Measurements from ENCODE around the gene LIX1. TPM values are rescaled to one million over a fixed set of nuclear protein-coding genes. Genes with fewer than 3 reads are reported as not detected.

Gene LIX1
- total RNA-seq, 2 donors from 2014 or later: 0.22 TPM; not detected in 1

GRCh38 chr5:97112230-97112629 lies 30.2 kb downstream of the LIX1 start:
- no peak for DNase-seq
- intact Hi-C loops (cut with DNase I, micrococcal nuclease): no loop called here
- peak; percentile 79 for ATAC-seq

DNA sequence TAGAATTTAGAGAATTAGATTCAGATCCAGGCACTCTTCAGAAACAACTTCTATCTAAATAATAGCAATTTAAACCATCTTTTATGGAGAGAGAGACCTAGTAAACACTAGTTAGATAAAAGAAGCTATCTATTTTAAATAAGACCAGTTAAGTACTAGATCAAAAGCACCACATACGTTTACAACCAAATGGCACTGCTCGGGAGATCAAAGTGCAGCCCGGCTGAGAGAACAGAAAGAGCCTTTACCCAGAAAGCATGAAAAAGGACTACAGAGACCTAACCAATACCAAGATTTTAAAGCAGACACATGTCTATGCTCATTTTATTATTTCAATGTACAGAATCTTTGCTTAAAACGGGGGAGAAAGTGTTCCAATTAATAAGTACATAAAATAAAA lies 30.8 kb downstream of the LIX1 start:
- intact Hi-C loops (cut with DNase I, micrococcal nuclease): no loop called here
- DNase-seq: peak; percentile 51 to 70
- ATAC-seq: peak; percentile 94

DNA sequence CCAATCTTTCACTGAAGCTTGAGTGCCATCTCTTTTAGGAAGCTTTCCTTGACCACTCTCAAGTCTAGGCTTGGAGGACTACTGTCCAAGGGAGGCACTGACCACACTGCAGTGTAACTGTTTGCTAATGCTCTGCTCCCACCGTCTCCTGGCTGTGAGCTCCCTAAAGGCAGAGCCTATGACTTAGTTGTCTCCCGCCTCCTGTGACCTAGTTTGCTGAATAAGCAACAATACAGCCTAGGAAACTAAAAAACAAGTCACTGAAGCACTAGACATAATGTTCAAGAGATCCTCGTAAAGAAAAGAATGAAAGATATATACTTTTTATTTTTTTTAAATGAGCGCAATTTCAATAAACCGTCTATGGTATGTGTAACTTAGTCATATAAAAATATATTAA lies 31.4 kb downstream of the LIX1 start:
- ATAC-seq: no peak
- no peak for DNase-seq
- intact Hi-C loops (cut with DNase I, micrococcal nuclease): no loop called here

DNA sequence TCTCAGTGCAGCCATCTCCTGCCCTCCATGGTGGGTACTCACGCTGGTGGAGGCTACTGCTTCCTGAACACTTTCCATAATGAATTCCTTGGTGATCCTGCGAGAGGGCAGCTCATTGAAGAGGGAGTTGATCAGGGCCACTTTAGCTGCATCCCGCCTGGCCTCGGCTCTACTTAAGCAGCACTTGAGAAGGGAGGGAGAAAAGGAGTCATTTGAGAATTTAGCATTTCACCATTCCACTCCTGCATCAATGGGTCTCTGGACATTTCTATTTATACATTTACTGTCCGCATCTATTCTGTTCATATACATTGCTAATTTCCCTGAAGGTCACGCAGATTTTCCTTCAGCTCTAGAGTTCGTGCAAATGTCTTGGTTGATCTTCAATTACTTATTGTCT lies 35.1 kb downstream of the LIX1 start:
- intact Hi-C loops (cut with DNase I, micrococcal nuclease): no loop called here
- no peak for ATAC-seq

DNA sequence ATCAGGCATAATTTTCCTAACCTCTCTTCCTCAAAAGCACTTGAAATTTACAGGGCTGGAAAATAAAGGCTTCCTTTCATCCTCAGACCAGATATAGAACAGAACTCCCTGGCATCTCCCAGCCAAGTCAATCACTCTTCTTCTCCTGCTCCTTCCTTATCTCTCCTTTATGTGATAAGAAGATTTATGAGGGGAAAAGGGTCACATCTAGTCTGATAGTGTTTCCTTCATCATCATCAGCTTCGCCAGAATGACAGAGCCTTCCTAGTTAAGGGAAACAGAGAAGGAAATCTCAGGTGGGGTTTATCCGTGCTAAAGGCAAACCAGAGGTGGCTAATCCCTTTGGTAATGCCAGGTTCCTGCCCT lies 36.2 kb downstream of the LIX1 start:
- ATAC-seq (peak; percentile 80), DNase-seq (no peak)
- intact Hi-C loops (cut with DNase I, micrococcal nuclease): no loop called here

More for the DNA sequence above, 35.1 kb downstream of the LIX1 start:
- DNase-seq: no peak

DNA sequence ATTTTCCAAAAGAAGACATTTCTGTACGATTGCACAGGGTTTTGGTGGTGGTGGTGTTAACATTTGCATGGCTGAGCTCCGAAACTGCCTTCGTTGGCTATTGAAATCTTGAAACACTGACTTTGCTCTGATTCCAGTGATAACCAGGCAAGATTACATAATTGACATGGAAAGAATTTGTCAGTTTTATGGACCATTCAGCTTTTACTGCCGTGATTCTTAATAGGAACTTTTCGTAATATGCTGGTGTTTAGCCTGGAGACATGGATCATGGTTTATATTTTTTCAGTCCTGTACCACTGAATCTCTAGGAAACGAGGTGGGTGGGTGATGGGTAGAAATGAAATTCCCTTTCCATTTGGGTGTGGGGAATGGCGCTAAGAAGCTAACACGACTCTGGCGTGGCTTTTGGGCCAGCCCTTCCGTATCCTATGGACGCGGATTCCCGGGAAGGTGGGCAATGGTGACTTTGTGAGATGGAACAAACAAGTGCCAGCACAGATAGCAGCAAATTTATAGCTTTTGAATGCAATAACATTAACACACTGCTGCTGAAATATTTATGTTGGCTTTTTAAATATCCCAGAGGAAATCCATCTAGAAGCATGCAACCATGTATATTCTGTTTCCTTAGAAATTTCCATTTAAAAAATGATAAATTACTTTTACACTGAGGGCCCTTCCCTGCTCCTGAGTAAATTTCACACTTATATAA lies 36.8 kb downstream of the LIX1 start:
- intact Hi-C loops (cut with DNase I, micrococcal nuclease): no loop called here
- no peak for DNase-seq

DNA sequence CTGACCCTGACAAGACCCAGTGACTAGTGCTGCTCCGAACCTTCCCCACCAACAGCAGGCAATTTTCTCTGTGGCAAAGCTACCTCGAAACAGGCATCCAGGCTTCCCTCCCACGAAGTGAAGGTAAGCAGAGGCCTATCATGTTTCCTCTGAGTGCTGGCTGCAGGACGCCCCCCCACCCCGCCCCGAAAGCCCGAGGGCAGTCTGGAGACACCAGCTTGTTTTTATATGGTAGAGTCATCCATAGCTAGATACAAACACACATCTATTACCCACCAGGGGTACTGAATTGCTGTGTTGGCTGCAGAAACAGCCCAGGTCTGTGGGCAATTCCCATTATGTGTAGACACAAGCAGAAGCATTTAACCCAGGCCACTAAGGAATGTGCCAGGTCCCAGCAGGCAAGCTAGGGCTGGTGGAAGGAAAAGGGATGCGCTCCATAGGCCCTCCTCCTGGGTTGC lies 40.4 kb downstream of the LIX1 start:
- intact Hi-C loops (cut with DNase I, micrococcal nuclease): no loop called here
- DNase-seq: no peak
- ATAC-seq: no peak

More for the DNA sequence above, 36.8 kb downstream of the LIX1 start:
- no peak for ATAC-seq

GRCh38 chr5:97101189-97101910 lies 41.1 kb downstream of the LIX1 start:
- no peak for DNase-seq
- ATAC-seq: no peak
- intact Hi-C loops (cut with DNase I, micrococcal nuclease): no loop called here

GRCh38 chr5:97100476-97100875 lies 41.9 kb downstream of the LIX1 start:
- intact Hi-C loops (cut with DNase I, micrococcal nuclease): no loop called here
- no peak for DNase-seq
- ATAC-seq: no peak

DNA sequence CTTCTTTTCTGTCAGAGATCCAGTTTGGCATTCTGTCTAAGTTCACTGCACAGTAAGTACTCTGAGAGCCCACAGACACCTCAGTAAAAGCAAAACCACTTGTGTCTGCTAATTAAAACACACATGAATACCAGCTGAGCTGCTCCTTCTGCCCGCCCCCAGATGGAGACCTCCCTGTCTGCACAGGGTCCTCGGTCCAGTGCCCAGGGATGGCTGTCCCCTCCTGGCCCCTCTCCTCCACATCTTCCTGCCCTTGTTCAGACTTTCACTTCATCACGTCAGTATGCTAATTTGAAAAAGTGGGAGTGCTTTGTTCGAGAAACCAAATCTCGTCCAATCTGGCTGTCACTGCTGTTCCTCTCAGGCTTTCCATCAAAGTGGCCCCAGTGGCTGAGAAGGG lies 43.5 kb downstream of the LIX1 start:
- ATAC-seq (no peak), DNase-seq (no peak)
- intact Hi-C loops (cut with DNase I, micrococcal nuclease): no loop called here

DNA sequence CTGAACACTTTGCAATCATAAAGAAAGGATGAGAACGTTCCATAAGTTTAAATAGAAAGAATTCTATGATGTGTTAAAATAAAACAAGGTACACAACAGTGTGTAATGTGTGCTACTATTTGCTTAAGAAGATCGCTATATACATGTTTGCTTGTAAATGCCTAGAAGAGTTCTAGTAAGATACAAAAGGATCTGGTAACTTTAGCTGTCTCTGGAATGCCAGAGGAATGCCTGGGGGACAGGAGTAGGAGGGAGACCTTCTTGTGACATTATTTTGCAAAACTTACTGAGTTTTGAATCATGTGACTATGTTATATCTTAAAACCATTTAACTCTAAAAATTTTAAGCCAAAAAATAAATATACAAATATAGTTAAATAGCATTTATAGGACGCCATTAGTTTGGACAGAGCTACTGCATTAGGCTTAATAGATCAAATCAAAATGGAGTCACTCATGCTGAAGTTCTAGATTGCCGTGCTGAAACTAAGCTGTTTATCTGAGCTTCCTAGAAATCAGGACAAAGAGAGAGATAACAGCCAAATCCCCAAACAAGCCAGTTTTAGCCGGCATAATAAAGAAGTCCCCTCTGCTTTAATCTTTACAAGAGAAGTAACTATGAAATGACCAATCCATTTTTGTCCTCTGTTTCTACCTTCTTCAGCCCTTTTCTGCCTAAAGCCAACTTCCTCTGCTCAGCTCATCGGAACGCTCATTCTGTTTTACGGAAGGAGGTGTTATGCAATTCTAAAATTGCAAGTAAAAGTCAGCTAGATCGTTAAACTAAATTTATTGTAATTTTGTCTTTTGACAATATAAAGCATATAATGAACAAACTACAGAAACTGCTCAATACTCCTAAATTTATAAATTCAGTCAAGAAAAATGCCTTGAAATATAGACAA lies 44.8 kb downstream of the LIX1 start:
- no peak for ATAC-seq
- no peak for DNase-seq
- intact Hi-C loops (cut with DNase I, micrococcal nuclease): no loop called here

DNA sequence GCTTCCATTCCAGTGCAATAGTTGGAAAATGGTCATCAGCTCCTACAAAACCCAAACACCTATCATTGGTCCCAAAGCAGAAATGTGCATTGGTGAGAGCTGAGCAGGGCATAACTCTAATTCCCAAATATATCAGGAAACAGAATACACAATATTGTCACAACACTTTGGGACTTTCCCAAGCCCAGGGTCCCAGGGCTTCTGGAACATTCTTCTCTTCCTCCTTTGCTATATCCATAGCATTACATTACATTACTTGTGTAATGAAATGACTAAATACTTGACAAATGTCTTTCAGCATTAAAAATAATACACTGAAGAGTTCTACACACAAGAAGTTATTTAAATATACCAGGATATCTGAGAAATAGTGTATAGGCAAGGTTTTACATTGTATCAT lies 45.6 kb downstream of the LIX1 start:
- DNase-seq: no peak
- intact Hi-C loops (cut with DNase I, micrococcal nuclease): no loop called here
- ATAC-seq: no peak

DNA sequence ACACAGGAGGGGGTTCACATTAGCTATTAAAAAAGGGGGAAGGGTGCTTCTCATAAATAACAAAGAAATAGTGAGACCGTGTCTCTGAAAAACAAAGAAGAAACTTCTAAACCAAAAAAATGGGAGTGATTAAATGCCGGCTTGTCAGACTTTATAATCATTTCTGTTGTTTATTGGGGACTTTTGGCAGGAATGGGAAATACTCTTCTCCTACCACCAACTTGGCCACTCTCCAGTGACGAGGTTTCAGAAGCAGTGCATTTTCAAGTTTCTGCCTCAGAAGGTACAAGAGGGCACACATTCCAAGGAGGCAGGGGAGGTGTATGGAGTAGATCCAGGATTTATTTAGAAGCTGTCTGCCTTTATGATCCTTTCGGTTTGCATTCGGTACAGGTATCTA lies 46.2 kb downstream of the LIX1 start:
- intact Hi-C loops (cut with DNase I, micrococcal nuclease): no loop called here
- ATAC-seq: no peak
- DNase-seq: no peak

GRCh38 chr5:97095318-97095732 lies 47.1 kb downstream of the LIX1 start:
- intact Hi-C loops (cut with DNase I, micrococcal nuclease): no loop called here
- ATAC-seq (no peak), DNase-seq (no peak)

DNA sequence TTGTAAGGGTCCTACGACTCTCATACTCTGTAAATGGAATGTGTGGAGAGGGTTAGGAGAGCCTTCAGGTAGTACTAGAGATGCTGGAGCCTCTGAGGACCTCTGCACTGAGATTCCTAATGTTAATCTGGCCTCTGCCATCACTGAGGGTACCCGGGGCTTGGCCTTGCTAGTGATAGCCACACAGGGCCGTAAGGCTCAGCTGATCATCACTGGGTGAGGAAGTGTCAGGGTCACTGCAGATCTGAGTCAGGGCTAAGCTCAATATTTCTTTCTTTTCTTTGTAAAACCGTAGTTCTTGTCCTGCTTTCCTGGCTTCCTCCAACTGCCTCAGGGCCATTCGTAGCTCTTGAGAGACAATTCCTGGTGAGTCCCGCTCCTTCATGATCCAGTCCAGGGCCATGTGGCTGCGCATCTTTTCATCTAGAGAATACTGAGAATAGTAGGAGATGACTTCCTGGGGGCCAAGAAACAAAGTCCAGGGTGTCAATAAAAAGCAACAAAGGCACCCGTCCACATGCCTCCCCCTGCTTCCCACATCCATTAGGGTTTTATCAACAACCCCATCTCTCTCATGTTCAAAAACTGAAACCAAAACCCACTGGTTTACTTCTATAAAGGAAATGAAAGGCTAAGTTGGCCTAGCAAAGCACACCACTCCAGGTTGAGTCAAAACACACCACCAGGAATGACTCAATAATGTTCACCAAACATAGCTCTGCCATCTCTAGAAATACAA lies 47.7 kb downstream of the LIX1 start:
- ATAC-seq: no peak
- DNase-seq: no peak
- intact Hi-C loops (cut with DNase I, micrococcal nuclease): no loop called here

GRCh38 chr5:97093193-97093592 lies 49.2 kb downstream of the LIX1 start:
- intact Hi-C loops (cut with DNase I, micrococcal nuclease): no loop called here
- ATAC-seq: no peak

GRCh38 chr5:97090944-97091343 lies 51.5 kb downstream of the LIX1 start:
- intact Hi-C loops (cut with DNase I, micrococcal nuclease): no loop called here
- DNase-seq (no peak), ATAC-seq (no peak)

More at GRCh38 chr5:97093193-97093592, 49.2 kb downstream of the LIX1 start:
- DNase-seq: no peak

DNA sequence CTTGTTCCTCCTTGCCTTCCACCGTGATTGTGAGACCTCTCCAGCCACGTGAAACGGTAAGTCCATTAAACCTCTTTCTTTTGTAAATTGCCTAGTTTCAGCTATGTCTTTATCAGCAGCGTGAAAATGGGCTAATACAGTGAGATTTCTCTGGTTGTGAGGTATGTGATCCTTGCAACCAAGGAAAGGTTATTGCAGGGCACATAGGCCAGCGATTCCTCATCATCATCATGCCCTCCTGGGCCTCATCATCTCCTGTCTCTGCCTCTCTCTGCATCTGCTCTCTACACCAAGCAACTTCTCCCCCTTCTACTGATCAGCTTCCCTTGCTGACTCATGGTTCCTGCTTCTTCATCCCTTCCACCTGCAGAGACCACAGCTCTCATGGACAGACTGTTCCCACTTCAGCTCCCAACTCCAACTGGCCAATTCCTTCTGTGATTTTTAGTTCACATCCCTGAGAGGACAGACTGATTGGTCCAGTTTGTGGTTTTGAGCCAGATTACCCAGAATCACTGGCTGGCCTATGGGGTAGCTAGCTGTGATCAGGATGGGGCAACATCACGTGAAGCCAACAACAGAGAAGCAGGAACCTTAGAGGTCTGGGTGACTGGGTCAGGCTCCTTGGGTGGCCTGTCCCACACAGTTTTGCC lies 53.1 kb downstream of the LIX1 start:
- DNase-seq (no peak), ATAC-seq (no peak)
- intact Hi-C loops (cut with DNase I, micrococcal nuclease): no loop called here

Measured in left colon (tissue), 2 donors.